GM19468 (cell line): ENCODE data around the gene CD84.
"Not testable (repeated sequence)": the region's sequence is repeated elsewhere in the genome, so short reads cannot be mapped to it uniquely, and the experiment has no call there.

Experiments used
- ATAC-seq: cut with Tn5 transposase; IDR thresholded peaks from one replicate; pipeline ENCODE4 v1.9.1; 2021; ENCODE audit warnings: mild to moderate bottlenecking, moderate library complexity, moderate number of reproducible peaks; ENCODE audit not compliant: unreplicated experiment; ENCODE audit errors: extremely low read depth

Gene CD84

GRCh38 chr1:160520582-160520981, 58.7 kb downstream of the CD84 start:
- no peak for ATAC-seq

GRCh38 chr1:160519642-160520435, 59.5 kb downstream of the CD84 start:
- no peak for ATAC-seq

GRCh38 chr1:160517519-160517918, 61.8 kb downstream of the CD84 start:
- ATAC-seq, result not testable (repeated sequence)

GRCh38 chr1:160515908-160516307, 63.4 kb downstream of the CD84 start:
- not testable (repeated sequence) for ATAC-seq

GRCh38 chr1:160504651-160505050, 74.6 kb downstream of the CD84 start:
- ATAC-seq, result no peak

GRCh38 chr1:160503087-160503486, 76.2 kb downstream of the CD84 start:
- no peak for ATAC-seq

GRCh38 chr1:160500321-160500990, 78.8 kb downstream of the CD84 start:
- no peak for ATAC-seq

- ATAC-seq, result no peak
Observed at GRCh38 chr1:160499631-160500030, 79.7 kb downstream of the CD84 start.

GRCh38 chr1:160498301-160499065, 80.8 kb downstream of the CD84 start:
- not testable (repeated sequence) for ATAC-seq

- ATAC-seq, result no peak
Observed at GRCh38 chr1:160496334-160496733, 83.0 kb downstream of the CD84 start.

- ATAC-seq, result no peak
Observed at GRCh38 chr1:160494620-160495019, 84.7 kb downstream of the CD84 start.

- no peak for ATAC-seq
Observed at GRCh38 chr1:160492617-160493016, 86.7 kb downstream of the CD84 start.

GRCh38 chr1:160491981-160492380, 87.3 kb downstream of the CD84 start:
- no peak for ATAC-seq
